Measurements from ENCODE around the gene CSAG1. TPM values are rescaled to one million over a fixed set of nuclear protein-coding genes. Genes with fewer than 3 reads are reported as not detected.
"Not testable (repeated sequence)": the region's sequence is repeated elsewhere in the genome, so short reads cannot be mapped to it uniquely, and the experiment has no call there.

Gene CSAG1
- total and polyA plus RNA-seq, 3 experiments from 2014 or later, result not detected

- H3K9me3 Mint-ChIP-seq; H3K27me3 Mint-ChIP-seq; H3K27ac ChIP-seq (ENCODE audit: low read depth, low read length); H3K4me3 ChIP-seq (ENCODE audit: low read length); H3K36me3 ChIP-seq (ENCODE audit: insufficient read depth, low read length); H3K9me3 ChIP-seq (ENCODE audit: low read length); H3K27me3 ChIP-seq (ENCODE audit: insufficient read depth, low read length, poor library complexity, severe bottlenecking); H3K27ac Mint-ChIP-seq; H3K4me1 Mint-ChIP-seq; CTCF ChIA-PET; POLR2A ChIA-PET; H3K36me3 Mint-ChIP-seq; DNase-seq; H3K4me1 ChIP-seq (ENCODE audit: insufficient read depth, low read length); H3K4me3 Mint-ChIP-seq: not testable (repeated sequence)
These were observed 24.3 kb downstream of the CSAG1 start, which contains the start of gene CSAG2 for GRCh38 chrX:152709173-152709572. TSS of gene CSAG2 (minus strand) at chrX:152709273. CDS start at chrX:152709112, 161 bp downstream.

- H3K9me3 ChIP-seq (ENCODE audit: low read length); CTCF ChIA-PET; H3K27ac ChIP-seq (ENCODE audit: low read depth, low read length); H3K27me3 Mint-ChIP-seq; H3K36me3 Mint-ChIP-seq; H3K4me3 ChIP-seq (ENCODE audit: low read length); H3K4me1 Mint-ChIP-seq; H3K4me3 Mint-ChIP-seq; DNase-seq; H3K27ac Mint-ChIP-seq; H3K36me3 ChIP-seq (ENCODE audit: insufficient read depth, low read length); H3K9me3 Mint-ChIP-seq; POLR2A ChIA-PET; H3K27me3 ChIP-seq (ENCODE audit: insufficient read depth, low read length, poor library complexity, severe bottlenecking); H3K4me1 ChIP-seq (ENCODE audit: insufficient read depth, low read length): not testable (repeated sequence)
These were observed 27.0 kb downstream of the CSAG1 start for GRCh38 chrX:152706500-152706899.

- H3K4me1 ChIP-seq (ENCODE audit: insufficient read depth, low read length); H3K9me3 ChIP-seq (ENCODE audit: low read length); H3K4me3 Mint-ChIP-seq; H3K27me3 Mint-ChIP-seq; H3K27me3 ChIP-seq (ENCODE audit: insufficient read depth, low read length, poor library complexity, severe bottlenecking); H3K27ac Mint-ChIP-seq; CTCF ChIA-PET; H3K27ac ChIP-seq (ENCODE audit: low read depth, low read length); H3K36me3 ChIP-seq (ENCODE audit: insufficient read depth, low read length); H3K4me3 ChIP-seq (ENCODE audit: low read length); H3K4me1 Mint-ChIP-seq; H3K36me3 Mint-ChIP-seq; POLR2A ChIA-PET; H3K9me3 Mint-ChIP-seq: not testable (repeated sequence)
- peak in 1 of 5 donors; percentile 8 for DNase-seq
These were observed 33.1 kb downstream of the CSAG1 start for GRCh38 chrX:152700390-152700789.

GRCh38 chrX:152697952-152698931 lies 35.3 kb downstream of the CSAG1 start, which contains the start of gene MAGEA3:
TSS of gene MAGEA3 (plus strand) at chrX:152698794. CDS start at chrX:152700833, 2,039 bp downstream.
- H3K4me3 ChIP-seq (ENCODE audit: low read length); CTCF ChIA-PET: not testable (repeated sequence)

GRCh38 chrX:152681012-152681411 lies 52.5 kb downstream of the CSAG1 start:
- CTCF ChIA-PET; H3K36me3 Mint-ChIP-seq; DNase-seq; POLR2A ChIA-PET; H3K27me3 Mint-ChIP-seq; H3K4me3 Mint-ChIP-seq; H3K9me3 ChIP-seq (ENCODE audit: low read length); H3K27me3 ChIP-seq (ENCODE audit: insufficient read depth, low read length, poor library complexity, severe bottlenecking); H3K9me3 Mint-ChIP-seq; H3K36me3 ChIP-seq (ENCODE audit: insufficient read depth, low read length); H3K4me1 Mint-ChIP-seq; H3K4me1 ChIP-seq (ENCODE audit: insufficient read depth, low read length); H3K27ac Mint-ChIP-seq; H3K4me3 ChIP-seq (ENCODE audit: low read length); H3K27ac ChIP-seq (ENCODE audit: low read depth, low read length): not testable (repeated sequence)

More at GRCh38 chrX:152697952-152698931, 35.3 kb downstream of the CSAG1 start, which contains the start of gene MAGEA3:
- H3K27me3 ChIP-seq (ENCODE audit: insufficient read depth, low read length, poor library complexity, severe bottlenecking); H3K4me1 ChIP-seq (ENCODE audit: insufficient read depth, low read length); H3K9me3 ChIP-seq (ENCODE audit: low read length); H3K36me3 Mint-ChIP-seq; H3K9me3 Mint-ChIP-seq; H3K27me3 Mint-ChIP-seq; H3K4me1 Mint-ChIP-seq; DNase-seq; H3K36me3 ChIP-seq (ENCODE audit: insufficient read depth, low read length); H3K27ac Mint-ChIP-seq; H3K27ac ChIP-seq (ENCODE audit: low read depth, low read length); H3K4me3 Mint-ChIP-seq; POLR2A ChIA-PET: not testable (repeated sequence)

Other genes starting within 250 kb of the CSAG1 start
- not detected for gene GABRQ, start 95.8 kb downstream of the CSAG1 start, total RNA-seq
- gene GABRQ, start 95.8 kb downstream of the CSAG1 start, polyA plus RNA-seq, result not detected
- gene MAGEA3, start 34.9 kb downstream of the CSAG1 start, total RNA-seq, result not detected
- gene MAGEA3, start 34.9 kb downstream of the CSAG1 start, polyA plus RNA-seq, result not detected
- not detected for gene CSAG2, start 24.4 kb downstream of the CSAG1 start, total RNA-seq
- not detected for gene CSAG2, start 24.4 kb downstream of the CSAG1 start, polyA plus RNA-seq
- not detected for gene MAGEA2B, start 19.1 kb downstream of the CSAG1 start, total RNA-seq
- gene MAGEA2B, start 19.1 kb downstream of the CSAG1 start, polyA plus RNA-seq, result not detected
- not detected for gene MAGEA12, start within 50 bp of the CSAG1 start, total RNA-seq
- not detected for gene MAGEA12, start within 50 bp of the CSAG1 start, polyA plus RNA-seq
- not detected for gene MAGEA2, start 20.1 kb upstream of the CSAG1 start, total RNA-seq
- not detected for gene MAGEA2, start 20.1 kb upstream of the CSAG1 start, polyA plus RNA-seq
- not detected for gene CSAG3, start 25.5 kb upstream of the CSAG1 start, total RNA-seq
- not detected for gene CSAG3, start 25.5 kb upstream of the CSAG1 start, polyA plus RNA-seq
- not detected for gene MAGEA6, start 36.0 kb upstream of the CSAG1 start, total RNA-seq
- not detected for gene MAGEA6, start 36.0 kb upstream of the CSAG1 start, polyA plus RNA-seq
- 10 to 100 TPM; 12.5 to 15.4 TPM for gene CETN2, start 97.0 kb upstream of the CSAG1 start, total RNA-seq
- gene CETN2, start 97.0 kb upstream of the CSAG1 start, polyA plus RNA-seq, result 29.0 TPM
- 10 to 100 TPM; 20.3 to 21.8 TPM for gene NSDHL, start 97.3 kb upstream of the CSAG1 start, total RNA-seq
- gene NSDHL, start 97.3 kb upstream of the CSAG1 start, polyA plus RNA-seq, result 15.0 TPM
- gene ZNF185, start 164.3 kb upstream of the CSAG1 start, total RNA-seq, result under 1 TPM; 0.82 to 0.96 TPM
- gene ZNF185, start 164.3 kb upstream of the CSAG1 start, polyA plus RNA-seq, result 2.3 TPM

Data from CD8-positive, alpha-beta memory T cell (primary cell).